ENCODE measurements around the gene ZNF462. TPM values are rescaled to one million over a fixed set of nuclear protein-coding genes. Genes with fewer than 3 reads are reported as not detected.

Gene ZNF462

GRCh38 chr9:107054146-107054545 is 191.2 kb downstream of the ZNF462 start:
- Histone ChIP-seq H2BK15ac (ENCODE audit: low read depth, poor library complexity, severe bottlenecking) (no peak overlapping the region), H2BK120ac (ENCODE audit: low read depth, low read length) (no peak overlapping the region), H3K4me3 (ENCODE audit: insufficient read depth in 1 of 2, low read depth in 1 of 2, low read length in 2 of 2) (no peak overlapping the region), H3K4ac (ENCODE audit: low read depth in 1 of 2, low read length in 2 of 2) (no peak overlapping the region), H4K91ac (ENCODE audit: low read length) (no peak overlapping the region), H3K9me3 (ENCODE audit: control insufficient read depth, low read length) (no peaks in the 10 kb centered on the region), H3K79me1 (replicated peaks; ENCODE audit: low read length, poor library complexity, severe bottlenecking) (no peaks in the 10 kb centered on the region), H4K8ac (ENCODE audit: low read length) (no peak overlapping the region), H3K14ac (ENCODE audit: low read length in 2 of 2) (no peak overlapping the region), H2BK12ac (ENCODE audit: low read length in 2 of 2) (no peak overlapping the region), H2AK5ac (ENCODE audit: low read length, severe bottlenecking) (no peak overlapping the region), H3K27ac (ENCODE audit: low read length, poor library complexity, severe bottlenecking) (no peak overlapping the region), H3K36me3 (ENCODE audit: control insufficient read depth in 1 of 2, insufficient read depth in 2 of 2, low read depth in 1 of 2, low read length in 2 of 2) (no peaks in the 10 kb centered on the region), H3K23ac (ENCODE audit: low read length in 2 of 2) (no peak overlapping the region), H3K27me3 (ENCODE audit: control insufficient read depth in 1 of 2, insufficient read depth in 1 of 2, low read length in 2 of 2) (peaks cover 4 to 9% of the 10 kb centered on the region in 2 experiments), H3K4me1 (ENCODE audit: control insufficient read depth, insufficient read depth, low read depth, low read length) (no peaks in the 10 kb centered on the region), H2AFZ (ENCODE audit: low read depth, low read length) (no peak overlapping the region), H2BK5ac (ENCODE audit: low read depth, low read length, poor library complexity, severe bottlenecking) (no peak overlapping the region), H3K4me2 (ENCODE audit: low read length, poor library complexity, severe bottlenecking) (no peak overlapping the region), H3K9ac (ENCODE audit: low read length) (no peak overlapping the region), H3K18ac (ENCODE audit: low read depth in 1 of 2, low read length in 2 of 2) (no peak overlapping the region)
- no peak for DNase-seq
- 78% methylated on average over 1 of the region's 2 CpGs for WGBS

- no peaks in the 10 kb centered on the region for H3K36me3 ChIP-seq (ENCODE audit: control insufficient read depth in 1 of 2, insufficient read depth in 2 of 2, low read depth in 1 of 2, low read length in 2 of 2)
- H2BK12ac ChIP-seq (ENCODE audit: low read length in 2 of 2), result no peak overlapping the region
- H3K14ac ChIP-seq (ENCODE audit: low read length in 2 of 2), result no peak overlapping the region
- H3K18ac ChIP-seq (ENCODE audit: low read depth in 1 of 2, low read length in 2 of 2), result no peak overlapping the region
- no peak overlapping the region for H2BK5ac ChIP-seq (ENCODE audit: low read depth, low read length, poor library complexity, severe bottlenecking)
- H3K27ac ChIP-seq (ENCODE audit: low read length, poor library complexity, severe bottlenecking), result no peak overlapping the region
- no peak overlapping the region for H3K4ac ChIP-seq (ENCODE audit: low read depth in 1 of 2, low read length in 2 of 2)
- no peak overlapping the region for H4K8ac ChIP-seq (ENCODE audit: low read length)
- H3K27me3 ChIP-seq (ENCODE audit: control insufficient read depth in 1 of 2, insufficient read depth in 1 of 2, low read length in 2 of 2), result peaks cover 0 to 4% of the 10 kb centered on the region in 2 experiments
- H3K79me1 ChIP-seq (replicated peaks; ENCODE audit: low read length, poor library complexity, severe bottlenecking), result no peaks in the 10 kb centered on the region
- H3K4me3 ChIP-seq (ENCODE audit: insufficient read depth in 1 of 2, low read depth in 1 of 2, low read length in 2 of 2), result no peak overlapping the region
- H3K9ac ChIP-seq (ENCODE audit: low read length), result no peak overlapping the region
- no peak overlapping the region for H3K23ac ChIP-seq (ENCODE audit: low read length in 2 of 2)
- H3K4me1 ChIP-seq (ENCODE audit: control insufficient read depth, insufficient read depth, low read depth, low read length), result no peaks in the 10 kb centered on the region
- no peak overlapping the region for H4K91ac ChIP-seq (ENCODE audit: low read length)
- H2AFZ ChIP-seq (ENCODE audit: low read depth, low read length), result no peak overlapping the region
- no peak overlapping the region for H3K4me2 ChIP-seq (ENCODE audit: low read length, poor library complexity, severe bottlenecking)
- no peak for DNase-seq
- WGBS, result 17% methylated on average over 1 of the region's 2 CpGs
- H3K9me3 ChIP-seq (ENCODE audit: control insufficient read depth, low read length), result no peaks in the 10 kb centered on the region
- no peak overlapping the region for H2AK5ac ChIP-seq (ENCODE audit: low read length, severe bottlenecking)
- no peak overlapping the region for H2BK15ac ChIP-seq (ENCODE audit: low read depth, poor library complexity, severe bottlenecking)
- no peak overlapping the region for H2BK120ac ChIP-seq (ENCODE audit: low read depth, low read length)
Measured at GRCh38 chr9:107059220-107059619, 196.3 kb downstream of the ZNF462 start.

- Histone ChIP-seq H3K27me3 (ENCODE audit: control insufficient read depth in 1 of 2, insufficient read depth in 1 of 2, low read length in 2 of 2) (peaks cover 3 to 4% of the 10 kb centered on the region in 2 experiments), H2BK120ac (ENCODE audit: low read depth, low read length) (no peak overlapping the region), H3K36me3 (ENCODE audit: control insufficient read depth in 1 of 2, insufficient read depth in 2 of 2, low read depth in 1 of 2, low read length in 2 of 2) (no peaks in the 10 kb centered on the region), H4K91ac (ENCODE audit: low read length) (no peak overlapping the region), H2BK12ac (ENCODE audit: low read length in 2 of 2) (no peak overlapping the region), H3K4me1 (ENCODE audit: control insufficient read depth, insufficient read depth, low read depth, low read length) (no peaks in the 10 kb centered on the region), H4K8ac (ENCODE audit: low read length) (no peak overlapping the region), H3K9me3 (ENCODE audit: control insufficient read depth, low read length) (no peaks in the 10 kb centered on the region), H2AK5ac (ENCODE audit: low read length, severe bottlenecking) (no peak overlapping the region), H3K9ac (ENCODE audit: low read length) (no peak overlapping the region), H3K18ac (ENCODE audit: low read depth in 1 of 2, low read length in 2 of 2) (no peak overlapping the region), H2BK5ac (ENCODE audit: low read depth, low read length, poor library complexity, severe bottlenecking) (no peak overlapping the region), H3K4me3 (ENCODE audit: insufficient read depth in 1 of 2, low read depth in 1 of 2, low read length in 2 of 2) (no peak overlapping the region), H3K4me2 (ENCODE audit: low read length, poor library complexity, severe bottlenecking) (no peak overlapping the region), H3K14ac (ENCODE audit: low read length in 2 of 2) (no peak overlapping the region), H3K27ac (ENCODE audit: low read length, poor library complexity, severe bottlenecking) (no peak overlapping the region), H2BK15ac (ENCODE audit: low read depth, poor library complexity, severe bottlenecking) (no peak overlapping the region), H3K23ac (ENCODE audit: low read length in 2 of 2) (no peak overlapping the region), H2AFZ (ENCODE audit: low read depth, low read length) (no peak overlapping the region), H3K4ac (ENCODE audit: low read depth in 1 of 2, low read length in 2 of 2) (no peak overlapping the region), H3K79me1 (replicated peaks; ENCODE audit: low read length, poor library complexity, severe bottlenecking) (no peaks in the 10 kb centered on the region)
- 71% methylated on average over 2 of the region's 2 CpGs for WGBS
- no peak for DNase-seq
Measured at GRCh38 chr9:107060062-107060461, 197.1 kb downstream of the ZNF462 start.

Small RNA genes within 50 kb of the gene (small RNA-seq; reads per million reads assigned to genes)
- gene RNA5SP292 (ENCODE audit: low read depth), result not detected
